Kidney glomerular epithelial cell (primary cell): Measurements from ENCODE around the gene NDUFA1.
"Not testable (repeated sequence)": the region's sequence is repeated elsewhere in the genome, so short reads cannot be mapped to it uniquely, and the experiment has no call there.

Source experiments
- DNase-seq: peaks from one replicate; lab custom pipeline; 2025; lab: John Stamatoyannopoulos, UW

NDUFA1 gene

GRCh38 chrX:119900976-119901375, 29.3 kb downstream of the NDUFA1 start:
- DNase-seq, result no peak

GRCh38 chrX:119916310-119916709, 44.7 kb downstream of the NDUFA1 start:
- no peak for DNase-seq

GRCh38 chrX:119917877-119918276, 46.2 kb downstream of the NDUFA1 start:
- no peak for DNase-seq

DNA sequence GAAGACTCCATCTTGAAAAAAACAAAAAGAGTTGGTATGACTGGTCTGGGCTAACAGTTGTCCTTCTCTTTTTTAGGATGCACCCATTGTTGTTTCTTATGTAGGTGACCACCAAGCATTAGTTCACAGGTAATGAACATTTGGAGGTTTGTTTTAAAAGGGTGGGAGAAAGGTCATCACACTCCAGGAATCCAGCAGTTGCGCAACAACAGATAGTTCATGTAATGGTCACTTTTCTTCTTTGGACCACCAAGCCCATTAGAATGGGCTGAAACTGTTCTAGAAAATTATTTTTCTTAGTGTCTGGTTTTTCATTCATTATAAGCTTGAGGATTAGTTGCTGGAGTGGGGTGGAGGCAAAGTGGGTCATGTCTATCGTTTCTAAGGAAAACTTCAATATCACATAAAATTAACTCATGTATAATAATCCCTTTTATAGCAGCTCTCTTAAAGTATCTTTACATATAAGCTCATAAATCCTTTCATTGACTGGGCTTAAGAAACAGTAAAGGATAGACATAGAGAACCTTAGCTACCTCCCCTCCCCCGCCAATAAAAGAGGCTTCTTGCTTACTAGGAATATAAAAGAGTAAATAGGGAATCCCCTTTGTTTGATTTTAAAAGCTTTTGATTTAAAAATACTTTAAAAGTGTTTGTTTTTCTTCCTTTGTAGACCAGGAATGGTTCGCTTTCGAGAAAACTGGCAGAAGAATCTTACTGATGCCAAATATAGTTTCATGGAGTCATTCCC, 48.4 kb downstream of the NDUFA1 start:
- DNase-seq, result no peak

DNA sequence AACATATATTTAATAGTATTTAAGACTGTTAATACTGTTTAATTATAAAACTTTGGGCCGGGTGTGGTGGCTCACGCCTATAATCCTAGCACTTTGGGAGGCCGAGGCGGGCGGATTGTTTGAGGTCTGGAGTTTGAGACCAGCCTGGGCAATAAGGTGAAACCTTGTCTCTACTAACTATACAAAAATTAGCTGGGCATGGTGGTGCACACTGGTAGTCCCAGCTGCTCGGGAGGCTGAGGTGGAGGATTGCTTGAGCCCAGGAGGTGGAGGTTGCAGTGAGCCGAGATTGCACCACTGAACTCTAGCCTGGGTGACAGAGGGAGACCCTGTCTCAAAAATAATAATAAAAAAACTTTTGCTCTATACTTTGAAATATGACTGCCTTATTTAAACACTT, 50.8 kb downstream of the NDUFA1 start:
- DNase-seq, result not testable (repeated sequence)
